ENCODE results near the gene SVIL.
A peak's percentile ranks its signal among the peaks of the same experiment; 100 is the strongest.
"Not testable (repeated sequence)": the region's sequence is repeated elsewhere in the genome, so short reads cannot be mapped to it uniquely, and the experiment has no call there.

SVIL gene

GRCh38 chr10:29516309-29516932 is 118.3 kb downstream of the SVIL start:
- not testable (repeated sequence) for DNase-seq (ENCODE audit: low spot score)

GRCh38 chr10:29515879-29516278 is 118.9 kb downstream of the SVIL start:
- not testable (repeated sequence) for DNase-seq (ENCODE audit: low spot score)

GRCh38 chr10:29515104-29515503 is 119.7 kb downstream of the SVIL start:
- DNase-seq (ENCODE audit: low spot score) = not testable (repeated sequence)

DNA sequence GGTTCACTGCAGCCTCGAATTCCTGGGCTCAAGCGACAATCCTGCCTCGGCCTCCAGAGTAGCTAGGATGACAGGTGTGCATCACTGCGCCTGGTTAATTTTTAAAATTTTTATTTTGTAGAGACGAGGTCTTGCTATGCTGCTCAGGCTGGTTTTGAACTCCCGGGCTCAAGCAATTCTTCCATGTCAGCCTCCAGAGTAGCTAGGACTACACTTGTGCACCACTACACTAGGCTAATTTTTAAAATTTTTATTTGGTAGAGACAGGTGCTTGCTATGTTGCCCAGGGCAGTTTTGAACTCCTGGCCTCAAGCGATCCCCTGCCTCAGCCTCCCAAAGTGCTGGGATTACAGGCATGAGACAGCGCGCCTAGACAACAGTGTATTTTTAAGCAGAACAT is 120.5 kb downstream of the SVIL start:
- DNase-seq (ENCODE audit: low spot score) = no peak

DNA sequence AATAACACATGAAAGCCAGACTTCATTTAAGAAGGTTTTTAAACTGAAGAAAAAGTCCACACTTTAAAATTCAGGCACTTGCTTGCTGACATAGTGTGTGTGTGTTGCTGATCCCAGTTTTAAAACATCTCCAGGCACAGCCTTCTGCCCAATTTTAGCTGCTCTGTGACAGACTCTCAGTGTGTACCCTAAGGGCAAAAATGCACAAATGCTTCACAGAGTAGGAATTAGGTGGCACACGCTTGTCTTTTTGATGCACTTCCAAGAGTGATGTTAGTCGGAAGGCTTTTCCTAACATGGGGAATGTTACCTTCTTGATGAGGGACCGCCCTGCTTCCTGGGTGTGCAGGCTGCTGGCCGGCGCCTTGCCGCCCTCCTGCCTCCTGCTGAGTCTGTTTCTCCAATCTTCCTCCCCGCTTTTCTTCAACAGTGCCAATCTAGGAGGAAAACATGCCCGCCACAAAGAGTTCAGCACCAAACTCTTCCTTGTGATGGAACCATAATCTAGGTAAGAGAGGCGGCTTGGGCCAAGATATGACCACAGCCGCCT is 122.3 kb downstream of the SVIL start:
- DNase-seq (ENCODE audit: low spot score) = no peak

- not testable (repeated sequence) for DNase-seq (ENCODE audit: low spot score)
Measured at GRCh38 chr10:29511806-29512205, 123.0 kb downstream of the SVIL start.

- DNase-seq (ENCODE audit: low spot score) = not testable (repeated sequence)
Measured at GRCh38 chr10:29510483-29511157, 124.2 kb downstream of the SVIL start.

DNA sequence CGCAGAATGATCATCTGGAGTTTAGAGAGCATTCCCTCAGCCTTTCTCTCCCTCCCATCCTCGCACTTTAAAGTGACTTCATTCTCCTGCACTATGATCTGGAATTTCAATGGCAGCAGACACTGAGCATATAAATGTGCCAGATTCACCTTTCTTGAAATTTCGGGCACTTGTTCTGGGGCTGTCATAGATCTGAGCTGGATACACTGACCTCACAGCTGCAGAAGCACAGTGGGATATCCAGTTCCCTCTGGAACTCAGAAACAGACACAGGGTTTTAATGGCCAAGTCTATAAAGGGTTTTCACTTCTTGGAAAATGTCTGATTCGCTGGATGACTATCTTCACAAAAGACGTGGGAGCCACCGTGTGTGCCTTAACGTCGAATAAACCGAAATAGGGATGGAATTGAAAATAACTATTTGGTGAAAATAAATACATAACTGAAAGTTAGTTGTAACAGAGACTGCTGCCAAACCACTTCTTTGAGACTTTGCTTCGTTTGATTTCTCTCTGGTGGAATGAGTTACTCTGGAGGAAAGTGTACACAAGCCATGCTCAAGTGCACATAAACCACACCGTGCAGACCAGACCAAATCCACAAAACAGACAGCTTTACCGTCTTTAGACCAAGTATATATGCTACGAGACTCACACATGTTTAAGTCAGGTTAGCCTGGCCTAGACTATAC is 126.1 kb downstream of the SVIL start:
- DNase-seq (ENCODE audit: low spot score) = no peak

- not testable (repeated sequence) for DNase-seq (ENCODE audit: low spot score)
Measured at GRCh38 chr10:29507750-29508149, 127.0 kb downstream of the SVIL start.

DNA sequence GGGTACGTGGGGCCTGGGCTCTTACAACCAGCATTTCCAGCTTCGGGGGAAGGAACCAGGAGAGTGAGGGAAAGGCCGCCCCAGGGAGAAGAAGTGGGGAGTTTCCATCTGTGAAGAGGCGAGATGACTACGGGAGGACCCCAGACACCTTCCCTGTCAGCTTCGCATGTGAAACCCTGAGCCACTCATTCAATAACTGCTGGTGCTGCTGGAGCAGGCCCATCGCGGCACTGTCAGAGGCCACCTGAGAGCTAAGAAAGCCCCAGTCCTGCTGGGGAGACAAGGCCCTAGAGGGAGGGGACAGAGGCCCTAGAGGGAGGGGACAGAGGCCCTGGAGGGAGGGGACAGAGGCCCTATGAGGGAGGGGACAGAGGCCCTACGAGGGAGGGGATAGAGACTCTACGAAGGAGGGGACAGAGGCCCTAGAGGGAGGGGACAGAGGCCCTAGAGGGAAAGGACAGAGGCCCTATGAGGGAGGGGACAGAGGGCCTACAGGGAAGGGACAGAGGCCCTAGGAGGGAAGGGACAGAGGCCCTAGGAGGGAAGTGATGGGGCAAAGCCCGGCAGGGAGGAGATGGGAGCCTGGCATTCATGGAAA is 128.3 kb downstream of the SVIL start:
- not testable (repeated sequence) for DNase-seq (ENCODE audit: low spot score)

DNA sequence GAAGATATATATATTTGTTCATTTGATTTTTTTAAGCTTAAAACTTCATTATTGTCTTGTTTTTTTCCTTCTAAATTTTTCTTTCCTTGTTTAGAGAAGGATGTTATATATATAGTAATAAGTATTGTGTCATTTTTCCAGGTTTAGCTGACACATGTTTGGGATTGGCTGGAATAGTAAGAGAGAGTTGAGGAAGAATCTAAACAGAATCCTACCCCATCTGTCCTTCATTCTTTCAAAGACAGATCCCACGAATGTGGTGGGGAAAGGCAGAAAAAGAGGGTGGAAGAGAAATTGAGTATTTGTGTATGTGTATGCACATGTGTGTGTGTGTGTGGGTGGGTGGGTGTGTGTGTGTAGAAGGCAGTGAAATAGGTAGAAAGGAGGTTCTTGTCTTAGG is 132.4 kb downstream of the SVIL start:
- DNase-seq (ENCODE audit: low spot score) = no peak

GRCh38 chr10:29501692-29502091 is 133.1 kb downstream of the SVIL start:
- DNase-seq (ENCODE audit: low spot score) = no peak

DNA sequence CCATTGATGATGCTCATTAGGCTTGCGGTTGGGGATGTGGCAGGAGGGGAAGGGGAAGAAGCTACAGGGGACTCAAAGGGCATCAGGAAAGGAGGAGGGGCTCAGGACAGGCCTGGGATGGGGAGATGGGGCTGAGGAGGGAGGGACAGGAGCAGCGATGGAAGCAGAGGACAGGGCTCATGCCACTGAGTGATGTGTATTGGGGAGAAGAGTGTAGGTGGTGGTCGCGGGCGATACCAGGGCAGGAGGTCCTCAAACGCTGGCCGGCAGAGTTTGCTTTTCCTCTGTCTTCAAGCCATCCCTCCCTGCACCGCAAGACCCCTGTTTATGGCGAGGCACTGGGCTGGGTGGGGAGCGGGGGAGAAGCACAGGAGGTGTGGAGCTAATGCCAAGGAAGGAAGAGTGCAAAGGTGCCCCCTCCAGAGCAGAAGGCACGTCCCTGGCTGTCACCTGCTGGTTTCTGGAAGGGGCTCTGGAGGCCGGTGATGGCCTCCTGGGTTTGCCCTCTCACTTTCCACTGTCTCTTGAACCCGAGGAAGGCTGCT is 134.7 kb downstream of the SVIL start:
- DNase-seq (ENCODE audit: low spot score) = no peak

DNA sequence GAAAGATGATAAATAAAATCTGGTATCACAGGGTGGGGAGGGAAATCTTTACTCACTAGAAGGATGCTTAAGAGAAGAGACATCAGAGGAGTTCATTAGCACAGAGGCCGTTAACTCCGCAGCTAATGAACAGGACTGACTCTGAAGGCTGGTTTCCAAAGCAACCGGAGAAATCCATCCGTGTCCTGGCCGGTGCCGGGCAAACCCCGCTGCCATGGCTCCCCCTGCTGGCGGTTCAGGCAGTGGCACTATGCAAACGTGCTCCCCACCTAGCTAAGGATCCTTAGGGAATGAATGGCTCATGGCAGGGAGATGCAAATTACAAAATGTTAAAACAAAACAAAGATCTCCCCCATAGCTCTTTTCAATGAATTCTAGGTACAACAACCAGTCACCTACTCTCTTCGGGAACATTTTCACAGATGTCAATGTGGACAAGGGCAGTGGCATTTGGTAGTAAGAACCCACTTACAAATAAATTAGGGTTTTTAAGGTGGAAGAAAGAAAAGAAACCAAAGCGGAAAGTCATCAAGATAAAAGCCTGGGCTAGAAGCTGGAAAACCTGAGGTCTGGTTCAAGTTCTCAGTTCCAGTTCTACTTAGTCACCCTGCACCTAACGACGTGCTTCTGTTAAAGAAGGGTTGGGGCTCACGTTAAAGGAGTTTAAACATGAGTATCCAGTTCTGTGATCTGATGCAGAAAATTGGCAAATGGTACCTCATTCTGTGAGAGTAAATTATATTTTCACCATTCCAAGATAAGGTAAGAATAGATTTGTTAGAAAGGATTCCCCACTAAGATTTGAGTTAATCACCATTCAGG is 138.2 kb downstream of the SVIL start:
- DNase-seq (ENCODE audit: low spot score) = peak; percentile 89

- no peak for DNase-seq (ENCODE audit: low spot score)
Measured at GRCh38 chr10:29495366-29495765, 139.4 kb downstream of the SVIL start.

GRCh38 chr10:29493697-29494096 is 141.1 kb downstream of the SVIL start:
- DNase-seq (ENCODE audit: low spot score) = no peak

DNA sequence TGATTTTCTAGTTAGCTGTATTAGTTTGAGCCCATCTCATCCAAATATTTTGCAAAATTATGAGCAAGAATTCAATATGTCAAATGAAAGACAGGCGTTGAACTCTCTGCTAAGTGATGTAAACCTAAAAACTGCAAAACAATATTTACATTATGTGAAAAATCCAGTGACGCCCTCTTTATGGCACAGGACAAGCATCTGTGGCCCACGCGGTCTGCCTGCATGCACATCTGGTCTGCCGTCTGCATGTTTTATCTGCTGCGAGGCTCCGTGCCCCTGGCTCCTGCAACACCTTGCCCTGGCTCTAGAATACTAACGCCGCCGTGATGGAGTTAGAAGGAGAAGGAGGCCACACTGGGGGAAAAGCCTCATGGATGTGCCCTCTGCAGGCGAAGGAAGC is 142.0 kb downstream of the SVIL start:
- no peak for DNase-seq (ENCODE audit: low spot score)

- no peak for DNase-seq (ENCODE audit: low spot score)
Measured at GRCh38 chr10:29491918-29492317, 142.9 kb downstream of the SVIL start.

GRCh38 chr10:29490781-29491280 is 143.9 kb downstream of the SVIL start:
- DNase-seq (ENCODE audit: low spot score) = not testable (repeated sequence)

GRCh38 chr10:29488471-29488870 is 146.3 kb downstream of the SVIL start:
- DNase-seq (ENCODE audit: low spot score) = not testable (repeated sequence)

DNA sequence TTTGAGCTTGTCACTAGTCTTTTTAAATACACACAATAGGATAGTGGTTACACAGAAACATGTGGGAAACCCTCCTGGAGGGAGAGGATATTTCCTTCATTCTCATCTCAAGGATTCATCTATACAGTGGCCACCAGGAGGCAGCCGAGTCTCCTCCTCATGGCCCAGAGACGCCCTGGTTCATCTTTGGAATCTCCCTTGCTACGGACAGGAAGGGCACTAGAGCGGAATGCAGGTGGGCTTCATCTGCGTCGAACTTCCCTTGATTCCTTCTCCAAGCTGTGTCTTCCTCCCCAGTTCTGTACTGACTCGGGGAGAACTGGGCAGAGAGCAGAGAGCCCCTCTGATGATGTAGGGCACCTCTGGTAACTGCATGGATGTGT is 146.9 kb downstream of the SVIL start:
- DNase-seq (ENCODE audit: low spot score) = not testable (repeated sequence)

Measured in HuH-7 (cell line).